ENCODE measurements around the gene TMEM217. TPM values are rescaled to one million over a fixed set of nuclear protein-coding genes. Genes with fewer than 3 reads are reported as not detected.

Gene TMEM217
- polyA plus RNA-seq, 3 donors, result 0.09 to 0.29 TPM; not detected in 1

DNA sequence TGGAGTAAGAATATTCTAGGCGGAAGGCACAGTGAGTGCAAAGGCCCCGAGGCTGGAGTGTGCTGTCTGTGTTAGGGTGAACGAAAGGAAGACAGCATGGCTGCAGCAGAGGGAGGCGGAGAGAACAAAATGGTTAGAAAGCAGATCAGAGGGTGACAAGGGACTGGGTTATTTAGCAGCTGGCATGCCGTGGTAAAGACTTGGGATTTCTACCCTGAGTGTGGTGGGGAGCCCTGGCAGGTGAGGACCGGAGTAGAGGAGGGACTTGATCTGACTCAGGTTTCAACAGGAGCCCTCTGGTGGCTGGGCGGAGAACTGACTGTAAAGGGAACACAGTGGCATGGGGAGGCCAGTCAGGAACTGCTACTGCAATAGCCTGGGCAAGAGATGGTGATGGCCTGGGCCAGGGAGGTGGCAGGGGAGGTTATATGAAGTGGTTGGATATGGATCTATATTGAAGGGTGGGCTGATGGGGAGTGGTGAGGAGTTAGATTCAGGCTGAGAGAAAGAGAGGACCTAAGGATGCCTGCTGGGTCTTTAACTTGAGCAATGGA, 50.0 kb downstream of the TMEM217 start:
- peaks cover 22 to 24% of the 10 kb centered on the region in 2 donors for H3K4me1 ChIP-seq (ENCODE audit: control insufficient read depth in 1 of 2, insufficient read depth in 2 of 2, low read length in 2 of 2)
- no peaks in the 10 kb centered on the region for H3K9me3 Mint-ChIP-seq
- peaks cover 38% of the 10 kb centered on the region for H3K4me1 Mint-ChIP-seq
- no peaks in the 10 kb centered on the region for H4K20me1 ChIP-seq (ENCODE audit: insufficient read depth, low read length)
- H3K36me3 Mint-ChIP-seq, result peaks cover 0 to 2% of the 10 kb centered on the region in 2 donors
- H3K79me2 ChIP-seq (ENCODE audit: insufficient read depth, low read length), result no peaks in the 10 kb centered on the region
- no peak overlapping the region for H3K27ac ChIP-seq (ENCODE audit: low read depth in 1 of 2, low read length in 2 of 2)
- no peaks in the 10 kb centered on the region for H3K36me3 ChIP-seq (replicated peaks in 1 of 2; ENCODE audit: control insufficient read depth in 1 of 2, insufficient read depth in 2 of 2, low read length in 2 of 2)
- H3K9ac ChIP-seq (ENCODE audit: insufficient read depth, low read length, poor library complexity, severe bottlenecking), result no peak overlapping the region
- no peak overlapping the region for H2AFZ ChIP-seq (ENCODE audit: insufficient read depth, low read depth, low read length, poor library complexity, severe bottlenecking)
- no peak overlapping the region for H3K4me3 ChIP-seq (replicated peaks in 1 of 3; ENCODE audit: low read depth in 2 of 3, low read length in 3 of 3)
- intact Hi-C loops (cut with micrococcal nuclease), result loop anchor here (2.0 to 10.0 kb wide), 4 partner anchors 35 to 441 kb away; partner anchors contain the start of gene PIM1 (in 1 of the 2)
- H3K9me3 ChIP-seq (replicated peaks in 1 of 2; ENCODE audit: control insufficient read depth in 1 of 2, insufficient read depth in 1 of 2, low read length in 2 of 2), result no peaks in the 10 kb centered on the region
- H3K4me2 ChIP-seq (replicated peaks; ENCODE audit: extremely low read depth, low read length, poor library complexity, severe bottlenecking), result no peak overlapping the region
- H3K27me3 ChIP-seq (ENCODE audit: control insufficient read depth in 2 of 2, insufficient read depth in 2 of 2, low read length in 2 of 2), result no peaks in the 10 kb centered on the region
- H3K27ac Mint-ChIP-seq, result peak overlapping the region in 5 of 7 donors; percentile 19 to 77 (median 58)
- DNase-seq, result peak; percentile 79 to 83 (median 81)
- H3K4me3 Mint-ChIP-seq, result peak overlapping the region; percentile 39 to 61
- 54% methylated on average over 7 of the region's 7 CpGs for WGBS (ENCODE audit: insufficient coverage)
- peak; percentile 93 for TF ChIP-seq CTCF (IDR thresholded peaks at IDR 0.05)
- peaks cover 0 to 5% (median 0%) of the 10 kb centered on the region in 3 donors for H3K27me3 Mint-ChIP-seq (ENCODE audit: low read depth in 3 of 3)

GRCh38 chr6:37206622-37207021, 51.3 kb downstream of the TMEM217 start:
- no peak overlapping the region for H3K4me2 ChIP-seq (replicated peaks; ENCODE audit: extremely low read depth, low read length, poor library complexity, severe bottlenecking)
- Mint-ChIP-seq H3K36me3 (peaks cover 0 to 2% of the 10 kb centered on the region in 2 donors), H3K27me3 (ENCODE audit: low read depth in 3 of 3) (peaks cover 0 to 8% (median 5%) of the 10 kb centered on the region in 3 donors), H3K4me3 (no peak overlapping the region), H3K9me3 (no peaks in the 10 kb centered on the region), H3K27ac (peak overlapping the region in 1 of 7 donors; percentile 78), H3K4me1 (peaks cover 31% of the 10 kb centered on the region)
- peaks cover 22 to 24% of the 10 kb centered on the region in 2 donors for H3K4me1 ChIP-seq (ENCODE audit: control insufficient read depth in 1 of 2, insufficient read depth in 2 of 2, low read length in 2 of 2)
- no peaks in the 10 kb centered on the region for H3K79me2 ChIP-seq (ENCODE audit: insufficient read depth, low read length)
- H4K20me1 ChIP-seq (ENCODE audit: insufficient read depth, low read length), result no peaks in the 10 kb centered on the region
- WGBS (ENCODE audit: insufficient coverage), result 95% methylated on average over 7 of the region's 9 CpGs
- no peak overlapping the region for H3K4me3 ChIP-seq (replicated peaks in 1 of 3; ENCODE audit: low read depth in 2 of 3, low read length in 3 of 3)
- no peak overlapping the region for H3K27ac ChIP-seq (ENCODE audit: low read depth in 1 of 2, low read length in 2 of 2)
- H3K36me3 ChIP-seq (replicated peaks in 1 of 2; ENCODE audit: control insufficient read depth in 1 of 2, insufficient read depth in 2 of 2, low read length in 2 of 2), result no peaks in the 10 kb centered on the region
- no peak overlapping the region for H2AFZ ChIP-seq (ENCODE audit: insufficient read depth, low read depth, low read length, poor library complexity, severe bottlenecking)
- intact Hi-C loops (cut with micrococcal nuclease), result loop anchor here in 1 of 2 donors (5.0 to 10.0 kb wide), 3 partner anchors 34 to 439 kb away; partner anchors contain the start of gene PIM1
- no peaks in the 10 kb centered on the region for H3K9me3 ChIP-seq (replicated peaks in 1 of 2; ENCODE audit: control insufficient read depth in 1 of 2, insufficient read depth in 1 of 2, low read length in 2 of 2)
- H3K9ac ChIP-seq (ENCODE audit: insufficient read depth, low read length, poor library complexity, severe bottlenecking), result no peak overlapping the region
- no peak for TF ChIP-seq CTCF (IDR thresholded peaks at IDR 0.05)
- no peaks in the 10 kb centered on the region for H3K27me3 ChIP-seq (ENCODE audit: control insufficient read depth in 2 of 2, insufficient read depth in 2 of 2, low read length in 2 of 2)
- DNase-seq, result no peak

All from CD14-positive monocyte (primary cell).